Transverse colon (tissue), 4 donors: ENCODE results near the gene CFAP53. TPM values are rescaled to one million over a fixed set of nuclear protein-coding genes. Genes with fewer than 3 reads are reported as not detected.

ENCODE experiments used
- DNase-seq: peaks from one replicate; pipeline ENCODE4 v3.0.0-alpha.2; 2019
- H3K27ac ChIP-seq, 4 donors: fragments of 200-600 bp; sonication (generic); 2 replicates each; pipeline ENCODE4 v1.5.1; 2016 to 2018; ENCODE audit warnings: inconsistent platforms in 4 of 4
- H3K27me3 ChIP-seq: fragments of 200-600 bp; sonication (generic); 2 replicates; pipeline ENCODE4 v1.5.1; 2017; ENCODE audit warnings: inconsistent platforms
- H3K36me3 ChIP-seq, 4 donors: fragments of 200-600 bp; sonication (generic); 2 replicates each; pipeline ENCODE4 v1.5.1; 2017 to 2019; ENCODE audit warnings: inconsistent platforms in 4 of 4
- H3K4me1 ChIP-seq, 4 donors: fragments of 200-600 bp; sonication (generic); 2 replicates each; pipeline ENCODE4 v1.5.1; 2017 to 2020; ENCODE audit warnings: inconsistent platforms in 4 of 4
- H3K4me3 ChIP-seq, 4 donors: fragments of 200-600 bp; sonication (generic); 1 replicate in 1 of 4; 2 replicates in 3 of 4; pipeline versions ENCODE4 v1.5.1 to v1.6.1; 2017 to 2019; ENCODE audit warnings: inconsistent platforms in 4 of 4
- H3K9me3 ChIP-seq, 2 donors: fragments of 200-600 bp; sonication (generic); 2 replicates each; pipeline ENCODE4 v1.5.1; 2017 to 2019; ENCODE audit warnings: inconsistent platforms in 2 of 2
- CTCF ChIP-seq, 5 experiments: fragments of 200-600 bp in 3 of 5; fragments of 450-650 bp in 2 of 5; sonication (generic) in 3 of 5; IDR thresholded peaks; 1 replicate in 2 of 5; 2 replicates in 3 of 5; pipeline ENCODE4 v1.5.1; 2016 to 2017; ENCODE audit warnings: antibody characterized with exemption in 5 of 5, inconsistent platforms in 3 of 5, mild to moderate bottlenecking in 2 of 5, moderate library complexity in 1 of 5
- EP300 ChIP-seq: sonication (generic); formaldehyde crosslinking; IDR thresholded peaks from one replicate; pipeline ENCODE4 v1.6.1; 2017; ENCODE audit warnings: antibody characterized with exemption, low read depth
- POLR2A ChIP-seq: fragments of 450-650 bp; IDR thresholded peaks from one replicate; pipeline ENCODE4 v1.6.1; 2016; ENCODE audit warnings: antibody characterized with exemption, mild to moderate bottlenecking, moderate library complexity
- POLR2AphosphoS5 ChIP-seq, 3 donors: sonication (generic); formaldehyde crosslinking; IDR thresholded peaks; one replicate each; pipeline ENCODE4 v1.6.1; 2016; ENCODE audit warnings: antibody characterized with exemption in 3 of 3
- WGBS, 2 donors: methylation state at CpG; one replicate each; pipeline ENCODE4 v1.1.5; 2018; ENCODE audit warnings: low coverage in 1 of 2; 5-methylcytosine and 5-hydroxymethylcytosine counted together
- in situ Hi-C, 4 donors: fragments of 200-750 bp; cut with MboI; loops; one replicate each; pipeline versions ENCODE4 v1.15.0 to v1.15.1; 2017; ENCODE audit warnings: low sequenced_read_pairs in 3 of 4, low pct_ligation_motif_present in 1 of 4, low pct_unique_long_range_greater_than_20kb in 1 of 4
- intact Hi-C: fragments of 100-400 bp; cut with DNase I; formaldehyde crosslinking; loops from one replicate; pipeline ENCODE4 v1.15.1; 2023; ENCODE audit warnings: low total_unique reads
- total RNA-seq, 4 donors: library from RNA; depleted of rRNA; stranded (reverse); fragments of >200 nt; gene quantifications; one replicate each; pipeline ENCODE4 v1.1.0, GENCODE V29; 2016

Gene CFAP53
- total RNA-seq, 4 donors from 2014 or later, result 0.27 to 4.2 (median 0.48) TPM; not detected in 1

GRCh38 chr18:50287028-50287440 is 20.7 kb upstream of the CFAP53 start:
- Histone ChIP-seq H3K27ac (peak overlapping the region; percentile 77 to 91 (median 87)), H3K36me3 (no peaks in the 10 kb centered on the region), H3K9me3 (no peaks in the 10 kb centered on the region), H3K4me3 (peak overlapping the region; percentile 53 to 87 (median 69)), H3K4me1 (peaks cover 0 to 12% (median 5%) of the 10 kb centered on the region in 4 donors), H3K27me3 (no peaks in the 10 kb centered on the region)
- in situ Hi-C loops, result loop anchor here in 1 of 4 donors (25.0 kb wide), 1 partner anchor 800 kb away; the partner anchor contains the start of genes C18orf32 and RPL17
- intact Hi-C loops, result no loop called here
- DNase-seq, result no peak
- 1% methylated on average over 27 of the region's 27 CpGs; no CpG with 5 or more reads in 1 of the 2 donors for WGBS, 2 donors
- no peak for TF ChIP-seq EP300
- no peak for TF ChIP-seq POLR2AphosphoS5 (IDR thresholded peaks at IDR 0.05)

- in situ Hi-C loops (loop anchor here in 1 of 4 donors (25.0 kb wide), 1 partner anchor 799 kb away; the partner anchor contains the start of genes C18orf32 and RPL17), intact Hi-C loops (no loop called here)
- peak overlapping the region; percentile 77 to 91 (median 87) for H3K27ac ChIP-seq
- WGBS, 2 donors, result 20 to 45% methylated on average over 2 to 23 of the region's 23 CpGs
- peak; percentile 64 for DNase-seq
- H3K4me1 ChIP-seq, result peaks cover 0 to 16% (median 7%) of the 10 kb centered on the region in 4 donors
- no peaks in the 10 kb centered on the region for H3K27me3 ChIP-seq
- no peaks in the 10 kb centered on the region for H3K9me3 ChIP-seq
- no peak for TF ChIP-seq EP300
- no peak for TF ChIP-seq POLR2A
- TF ChIP-seq POLR2AphosphoS5 (IDR thresholded peaks at IDR 0.05), result no peak
- TF ChIP-seq CTCF (IDR thresholded peaks at IDR 0.05), result no peak
- peak overlapping the region; percentile 53 to 87 (median 69) for H3K4me3 ChIP-seq
- H3K36me3 ChIP-seq, result no peaks in the 10 kb centered on the region
Measured at GRCh38 chr18:50286391-50287027, 20.2 kb upstream of the CFAP53 start.

- H3K27me3 ChIP-seq, result no peaks in the 10 kb centered on the region
- intact Hi-C loops (no loop called here), in situ Hi-C loops (loop anchor here in 1 of 4 donors (25.0 kb wide), 1 partner anchor 798 kb away; the partner anchor contains the start of genes C18orf32 and RPL17)
- H3K4me1 ChIP-seq, result peaks cover 0 to 16% (median 7%) of the 10 kb centered on the region in 4 donors
- H3K36me3 ChIP-seq, result no peaks in the 10 kb centered on the region
- no peak overlapping the region for H3K27ac ChIP-seq
- TF ChIP-seq POLR2AphosphoS5 (IDR thresholded peaks at IDR 0.05) (no peak), EP300 (no peak), CTCF (IDR thresholded peaks at IDR 0.05) (no peak), POLR2A (no peak)
- H3K4me3 ChIP-seq, result no peak overlapping the region
- 96 to 98% methylated on average over 5 to 24 of the region's 24 CpGs for WGBS, 2 donors
- no peak for DNase-seq
- no peaks in the 10 kb centered on the region for H3K9me3 ChIP-seq
Measured at GRCh38 chr18:50285631-50286321, 19.5 kb upstream of the CFAP53 start.

- in situ Hi-C loops, result loop anchor here in 1 of 4 donors (25.0 kb wide), 1 partner anchor 798 kb away; the partner anchor contains the start of genes C18orf32 and RPL17
- no peak overlapping the region for H3K4me3 ChIP-seq
- no peaks in the 10 kb centered on the region for H3K36me3 ChIP-seq
- 95% methylated on average over 5 of the region's 13 CpGs; no CpG with 5 or more reads in 1 of the 2 donors for WGBS, 2 donors
- peaks cover 6 to 23% (median 13%) of the 10 kb centered on the region in 4 donors for H3K4me1 ChIP-seq
- intact Hi-C loops, result no loop called here
- no peak overlapping the region for H3K27ac ChIP-seq
- H3K9me3 ChIP-seq, result no peaks in the 10 kb centered on the region
- TF ChIP-seq POLR2A (no peak), CTCF (IDR thresholded peaks at IDR 0.05) (no peak), EP300 (no peak), POLR2AphosphoS5 (IDR thresholded peaks at IDR 0.05) (no peak)
- no peak for DNase-seq
- H3K27me3 ChIP-seq, result no peaks in the 10 kb centered on the region
Measured at GRCh38 chr18:50285071-50285470, 18.8 kb upstream of the CFAP53 start.
